NCI-H2029 treated with DMSO at 0.1 percent for 48 hours (cell line): ENCODE data around the gene GNAI3.

Experiments used
- DNase-seq: peaks from one replicate; lab custom pipeline; 2025; lab: John Stamatoyannopoulos, UW

GNAI3 gene

GRCh38 chr1:109661391-109661790, 113.0 kb downstream of the GNAI3 start:
- no peak for DNase-seq

- DNase-seq = no peak
Observed at GRCh38 chr1:109664671-109665070, 116.3 kb downstream of the GNAI3 start.

- DNase-seq = no peak
Observed at GRCh38 chr1:109667452-109668122, 119.2 kb downstream of the GNAI3 start, which contains the start of gene GSTM2. TSS of gene GSTM2 (plus strand) at chr1:109668057. CDS start at chr1:109668116, 59 bp downstream.
